GM12878 (cell line): Measurements from ENCODE around the gene BCKDHA.

ENCODE experiments used
- EGR1 ChIP-seq, 2 experiments: IDR thresholded peaks; 1 replicate in 1 of 2; 2 replicates in 1 of 2; pipeline ENCODE4 v1.6.1; 2011 to 2012; ENCODE audit warnings: low read depth in 2 of 2, low read length in 2 of 2, borderline replicate concordance in 1 of 2, mild to moderate bottlenecking in 1 of 2, moderate library complexity in 1 of 2
- EP300 ChIP-seq, 2 experiments: fragments of 150-350 bp in 1 of 2; IDR thresholded peaks; 2 replicates each; pipeline ENCODE4 v1.6.1; 2011 to 2012; ENCODE audit warnings: low read depth in 2 of 2, low read length in 2 of 2, borderline replicate concordance in 1 of 2, improper control_type of control experiment in 1 of 2, inconsistent platforms in 1 of 2; ENCODE audit not compliant: control insufficient read depth in 1 of 2
- GABPA ChIP-seq: IDR thresholded peaks from 2 replicates; pipeline ENCODE4 v1.6.1; 2014; ENCODE audit warnings: antibody characterized with exemption, low read depth, mild to moderate bottlenecking, inconsistent platforms
- JUNB ChIP-seq: IDR thresholded peaks from 2 replicates; pipeline ENCODE4 v1.6.1; 2016; ENCODE audit warnings: antibody characterized with exemption, mild to moderate bottlenecking
- JUND ChIP-seq: IDR thresholded peaks from 2 replicates; pipeline ENCODE4 v1.6.1; 2012; ENCODE audit warnings: low read depth, mild to moderate bottlenecking, low read length, improper control_type of control experiment, moderate library complexity
- NFYB ChIP-seq: IDR thresholded peaks from 2 replicates; pipeline ENCODE4 v1.6.1; 2011; ENCODE audit warnings: low read depth, mild to moderate bottlenecking, low read length, improper control_type of control experiment, moderate library complexity; ENCODE audit not compliant: insufficient read depth
- RCOR1 ChIP-seq: conservative IDR thresholded peaks from 2 replicates; pipeline ENCODE4 v1.6.1; 2012; ENCODE audit warnings: low read depth, low read length, improper control_type of control experiment
- ZSCAN29 ChIP-seq: fragments of 450-650 bp; IDR thresholded peaks from 2 replicates; pipeline ENCODE4 v1.6.1; 2017; ENCODE audit warnings: mild to moderate bottlenecking, moderate library complexity
- TF ChIP-seq, protein P1 (sequence below), 3 experiments: IDR thresholded peaks in 2 of 3; conservative IDR thresholded peaks in 1 of 3; 2 replicates each; pipeline ENCODE4 v1.5.1; 2011; ENCODE audit warnings: low read depth in 3 of 3, low read length in 3 of 3, mild to moderate bottlenecking in 3 of 3, control low read depth in 2 of 3, moderate library complexity in 2 of 3, inconsistent platforms in 1 of 3, mixed read lengths in 1 of 3; ENCODE audit not compliant: control insufficient read depth in 2 of 3, insufficient read depth in 1 of 3; ENCODE audit errors: extremely low read depth in 1 of 3
- TF ChIP-seq, protein P2 (sequence below): IDR thresholded peaks from 2 replicates; pipeline ENCODE4 v1.6.1; 2012; ENCODE audit warnings: mild to moderate bottlenecking, low read depth, low read length

DNA sequence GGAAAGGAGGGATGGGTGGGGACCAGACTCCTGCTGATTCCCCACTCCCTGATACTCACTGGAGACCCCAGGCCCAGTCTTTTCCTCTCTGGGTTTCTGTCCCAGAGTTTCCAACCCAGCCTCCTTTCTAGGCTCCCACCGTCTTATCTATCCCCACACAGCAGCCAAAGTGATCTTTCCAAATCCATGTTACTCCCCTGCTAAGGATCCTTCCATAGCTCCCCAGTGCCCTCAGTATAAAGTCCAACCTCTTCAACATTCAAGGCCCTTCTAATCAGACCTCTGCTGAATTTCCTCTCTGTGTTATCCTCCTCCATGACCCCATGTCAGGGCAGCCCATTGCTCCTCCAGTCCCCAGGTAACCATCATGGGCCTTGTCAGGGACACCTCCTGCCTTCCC, 42.6 kb upstream of the BCKDHA start:
- TF ChIP-seq NFYB = no peak
- TF ChIP-seq, protein P1, sequence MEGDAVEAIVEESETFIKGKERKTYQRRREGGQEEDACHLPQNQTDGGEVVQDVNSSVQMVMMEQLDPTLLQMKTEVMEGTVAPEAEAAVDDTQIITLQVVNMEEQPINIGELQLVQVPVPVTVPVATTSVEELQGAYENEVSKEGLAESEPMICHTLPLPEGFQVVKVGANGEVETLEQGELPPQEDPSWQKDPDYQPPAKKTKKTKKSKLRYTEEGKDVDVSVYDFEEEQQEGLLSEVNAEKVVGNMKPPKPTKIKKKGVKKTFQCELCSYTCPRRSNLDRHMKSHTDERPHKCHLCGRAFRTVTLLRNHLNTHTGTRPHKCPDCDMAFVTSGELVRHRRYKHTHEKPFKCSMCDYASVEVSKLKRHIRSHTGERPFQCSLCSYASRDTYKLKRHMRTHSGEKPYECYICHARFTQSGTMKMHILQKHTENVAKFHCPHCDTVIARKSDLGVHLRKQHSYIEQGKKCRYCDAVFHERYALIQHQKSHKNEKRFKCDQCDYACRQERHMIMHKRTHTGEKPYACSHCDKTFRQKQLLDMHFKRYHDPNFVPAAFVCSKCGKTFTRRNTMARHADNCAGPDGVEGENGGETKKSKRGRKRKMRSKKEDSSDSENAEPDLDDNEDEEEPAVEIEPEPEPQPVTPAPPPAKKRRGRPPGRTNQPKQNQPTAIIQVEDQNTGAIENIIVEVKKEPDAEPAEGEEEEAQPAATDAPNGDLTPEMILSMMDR (IDR thresholded peaks at IDR 0.05 in 2 of 3, conservative IDR thresholded peaks at IDR 0.05 in 1 of 3; ENCODE audit: control insufficient read depth in 2 of 3, extremely low read depth in 1 of 3, insufficient read depth in 1 of 3, low read depth in 3 of 3, low read length in 3 of 3) = no peak
- no peak for TF ChIP-seq EP300 (IDR thresholded peaks at IDR 0.05; ENCODE audit: borderline replicate concordance in 1 of 2, control insufficient read depth in 1 of 2, low read depth in 2 of 2, low read length in 2 of 2)
- no peak for TF ChIP-seq JUND
- TF ChIP-seq EGR1 (IDR thresholded peaks at IDR 0.05; ENCODE audit: borderline replicate concordance in 1 of 2, low read depth in 2 of 2, low read length in 2 of 2) = no peak
- no peak for TF ChIP-seq JUNB
- no peak for TF ChIP-seq RCOR1
- TF ChIP-seq ZSCAN29 = no peak
- TF ChIP-seq GABPA = no peak
- TF ChIP-seq, protein P2, sequence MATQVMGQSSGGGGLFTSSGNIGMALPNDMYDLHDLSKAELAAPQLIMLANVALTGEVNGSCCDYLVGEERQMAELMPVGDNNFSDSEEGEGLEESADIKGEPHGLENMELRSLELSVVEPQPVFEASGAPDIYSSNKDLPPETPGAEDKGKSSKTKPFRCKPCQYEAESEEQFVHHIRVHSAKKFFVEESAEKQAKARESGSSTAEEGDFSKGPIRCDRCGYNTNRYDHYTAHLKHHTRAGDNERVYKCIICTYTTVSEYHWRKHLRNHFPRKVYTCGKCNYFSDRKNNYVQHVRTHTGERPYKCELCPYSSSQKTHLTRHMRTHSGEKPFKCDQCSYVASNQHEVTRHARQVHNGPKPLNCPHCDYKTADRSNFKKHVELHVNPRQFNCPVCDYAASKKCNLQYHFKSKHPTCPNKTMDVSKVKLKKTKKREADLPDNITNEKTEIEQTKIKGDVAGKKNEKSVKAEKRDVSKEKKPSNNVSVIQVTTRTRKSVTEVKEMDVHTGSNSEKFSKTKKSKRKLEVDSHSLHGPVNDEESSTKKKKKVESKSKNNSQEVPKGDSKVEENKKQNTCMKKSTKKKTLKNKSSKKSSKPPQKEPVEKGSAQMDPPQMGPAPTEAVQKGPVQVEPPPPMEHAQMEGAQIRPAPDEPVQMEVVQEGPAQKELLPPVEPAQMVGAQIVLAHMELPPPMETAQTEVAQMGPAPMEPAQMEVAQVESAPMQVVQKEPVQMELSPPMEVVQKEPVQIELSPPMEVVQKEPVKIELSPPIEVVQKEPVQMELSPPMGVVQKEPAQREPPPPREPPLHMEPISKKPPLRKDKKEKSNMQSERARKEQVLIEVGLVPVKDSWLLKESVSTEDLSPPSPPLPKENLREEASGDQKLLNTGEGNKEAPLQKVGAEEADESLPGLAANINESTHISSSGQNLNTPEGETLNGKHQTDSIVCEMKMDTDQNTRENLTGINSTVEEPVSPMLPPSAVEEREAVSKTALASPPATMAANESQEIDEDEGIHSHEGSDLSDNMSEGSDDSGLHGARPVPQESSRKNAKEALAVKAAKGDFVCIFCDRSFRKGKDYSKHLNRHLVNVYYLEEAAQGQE = no peak
